Stimulated activated CD4-positive, alpha-beta T cell treated with anti-CD3 and anti-CD28 coated beads, Interleukin-2, amount 100 ng/mL, for 4 hours (primary cell): ENCODE measurements around the gene PDK3.

Experiments
- DNase-seq: peaks from one replicate; pipeline ENCODE4 v3.0.0-alpha.2; 2020; ENCODE audit warnings: low read depth

Gene PDK3

DNA sequence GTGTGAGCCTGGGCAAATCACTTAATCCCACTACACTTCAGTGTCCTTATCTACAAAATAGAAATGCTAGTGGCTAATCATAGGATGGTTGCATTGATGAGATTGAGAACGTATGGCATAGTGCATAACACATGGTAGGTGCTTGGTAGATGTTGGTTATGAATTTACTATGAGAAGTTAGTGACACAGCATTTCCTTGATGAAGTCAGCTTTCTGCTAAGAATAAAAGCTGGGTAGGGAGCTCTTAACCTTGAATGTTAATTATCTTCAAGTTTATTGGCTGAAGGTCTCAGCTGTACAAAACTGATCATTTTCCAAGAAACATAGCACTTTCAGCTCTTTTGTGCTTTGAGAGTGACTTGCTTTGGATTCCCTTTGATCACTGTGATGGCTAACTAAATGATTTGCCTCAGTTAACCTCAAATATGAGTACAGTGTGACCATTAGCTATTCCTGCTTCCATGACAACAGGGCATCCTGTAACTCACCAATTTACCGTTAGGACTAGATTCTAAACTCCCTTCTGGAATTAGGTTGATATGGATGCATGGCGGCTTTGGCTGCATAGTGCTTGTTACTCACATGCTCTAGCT is 17.8 kb downstream of the PDK3 start:
- no peak for DNase-seq

DNA sequence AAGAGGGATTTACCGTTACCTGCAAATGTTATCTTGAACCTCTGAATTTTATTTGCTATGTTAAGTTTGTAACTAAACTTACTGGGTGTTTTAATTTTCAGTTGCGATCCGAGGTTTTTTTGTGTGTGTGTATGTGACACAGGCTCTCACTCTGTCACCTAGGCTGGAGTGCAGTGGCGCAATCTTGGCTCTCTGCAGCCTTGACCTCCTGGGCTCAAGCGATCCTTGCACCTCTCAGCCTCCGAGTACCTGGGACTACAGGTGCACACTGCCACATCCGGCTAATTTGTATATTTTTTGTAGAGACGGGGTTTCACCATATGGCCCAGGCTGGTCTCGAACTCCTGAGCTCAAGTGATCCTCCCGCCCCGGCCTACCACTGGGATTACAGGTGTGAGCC is 18.5 kb downstream of the PDK3 start:
- DNase-seq = no peak

DNA sequence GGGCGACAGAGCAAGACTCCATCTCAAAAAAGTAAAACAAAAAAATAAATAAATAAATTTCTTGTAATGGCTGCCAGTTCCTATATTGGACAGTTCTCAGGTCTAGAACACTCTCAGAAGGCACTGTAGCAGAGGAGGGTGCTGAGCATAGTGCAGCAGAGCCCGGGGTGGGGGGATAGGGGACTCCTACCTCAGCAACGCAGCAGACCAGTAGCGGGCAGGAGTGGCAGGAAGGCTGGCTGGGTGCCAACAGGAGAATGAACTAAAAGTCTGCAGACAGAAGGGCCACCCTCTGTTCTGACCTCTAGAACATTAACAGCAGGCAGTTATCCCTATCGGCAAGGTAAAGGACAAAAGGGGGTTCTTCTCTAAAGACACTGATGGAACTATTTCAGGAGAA is 20.2 kb downstream of the PDK3 start:
- DNase-seq = no peak

DNA sequence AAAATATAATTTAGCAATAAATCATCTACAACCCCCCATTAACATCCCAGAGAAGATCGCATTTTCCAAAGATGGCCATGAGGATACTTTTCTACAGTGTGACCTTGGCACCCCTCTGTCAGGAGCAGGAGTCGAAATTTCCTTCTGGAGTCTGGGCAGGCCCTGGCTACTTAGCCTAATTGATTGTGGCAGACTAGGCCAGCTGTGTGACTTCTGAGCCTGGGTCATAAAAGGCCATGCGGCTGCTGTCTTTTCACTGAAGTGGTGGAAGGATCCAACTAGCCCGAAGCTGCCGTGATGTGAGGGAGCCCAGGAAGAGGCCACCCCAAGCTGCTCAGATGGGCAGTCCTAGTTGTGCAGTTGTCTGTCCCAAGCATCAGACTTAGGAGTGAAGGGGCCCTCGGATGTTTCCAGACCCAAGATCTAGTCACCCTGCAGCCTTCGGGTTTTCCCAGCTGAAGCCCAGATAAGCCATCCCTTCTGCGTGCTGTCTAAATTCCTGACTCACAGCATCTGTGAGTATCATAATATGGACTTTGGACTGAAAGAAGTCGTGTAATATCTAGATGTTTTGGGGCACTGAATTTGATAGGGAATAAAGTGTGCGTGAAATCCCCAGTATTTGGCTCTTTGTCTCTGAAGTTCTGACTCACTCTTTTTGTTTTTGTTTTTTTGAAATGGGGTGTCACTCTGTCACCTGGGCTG is 21.0 kb downstream of the PDK3 start:
- DNase-seq = no peak

DNA sequence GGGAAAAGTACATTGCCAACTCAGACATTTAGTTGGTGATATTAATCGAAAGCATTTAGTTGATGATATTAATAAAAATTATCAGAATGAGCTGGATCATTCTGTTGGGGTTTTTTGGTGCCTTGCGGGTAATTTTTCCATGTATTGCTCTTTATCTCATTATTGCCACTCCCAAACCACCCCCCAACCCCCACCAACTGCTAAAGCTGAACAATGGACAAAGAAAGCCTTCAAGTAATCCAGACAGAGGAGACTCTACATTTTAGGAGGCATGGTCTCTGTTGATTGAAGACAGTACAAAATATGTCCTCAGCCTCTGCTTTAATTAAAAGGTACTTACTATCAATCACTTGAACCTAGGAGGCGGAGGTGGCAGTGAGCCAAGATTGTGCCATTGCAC is 22.5 kb downstream of the PDK3 start:
- DNase-seq = no peak

DNA sequence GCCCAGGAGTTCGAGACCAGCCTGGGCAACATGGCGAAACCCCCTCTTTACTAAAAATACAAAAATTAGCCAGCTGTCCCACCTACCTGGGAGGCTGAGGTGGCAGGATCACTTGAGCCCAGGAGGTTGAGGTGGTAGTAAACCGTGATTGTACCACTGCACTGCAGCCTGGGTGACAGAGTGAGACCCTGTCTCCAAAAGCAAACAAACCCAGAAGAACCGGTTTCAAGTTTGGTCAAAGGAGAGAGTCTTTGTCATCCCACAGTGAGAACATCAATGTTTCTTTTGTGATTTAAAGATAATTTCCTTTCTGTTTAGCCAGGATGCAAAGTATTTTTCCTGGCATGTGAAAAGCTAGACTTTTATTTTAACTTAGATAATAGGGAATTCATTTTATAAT is 26.7 kb downstream of the PDK3 start:
- DNase-seq = no peak

DNA sequence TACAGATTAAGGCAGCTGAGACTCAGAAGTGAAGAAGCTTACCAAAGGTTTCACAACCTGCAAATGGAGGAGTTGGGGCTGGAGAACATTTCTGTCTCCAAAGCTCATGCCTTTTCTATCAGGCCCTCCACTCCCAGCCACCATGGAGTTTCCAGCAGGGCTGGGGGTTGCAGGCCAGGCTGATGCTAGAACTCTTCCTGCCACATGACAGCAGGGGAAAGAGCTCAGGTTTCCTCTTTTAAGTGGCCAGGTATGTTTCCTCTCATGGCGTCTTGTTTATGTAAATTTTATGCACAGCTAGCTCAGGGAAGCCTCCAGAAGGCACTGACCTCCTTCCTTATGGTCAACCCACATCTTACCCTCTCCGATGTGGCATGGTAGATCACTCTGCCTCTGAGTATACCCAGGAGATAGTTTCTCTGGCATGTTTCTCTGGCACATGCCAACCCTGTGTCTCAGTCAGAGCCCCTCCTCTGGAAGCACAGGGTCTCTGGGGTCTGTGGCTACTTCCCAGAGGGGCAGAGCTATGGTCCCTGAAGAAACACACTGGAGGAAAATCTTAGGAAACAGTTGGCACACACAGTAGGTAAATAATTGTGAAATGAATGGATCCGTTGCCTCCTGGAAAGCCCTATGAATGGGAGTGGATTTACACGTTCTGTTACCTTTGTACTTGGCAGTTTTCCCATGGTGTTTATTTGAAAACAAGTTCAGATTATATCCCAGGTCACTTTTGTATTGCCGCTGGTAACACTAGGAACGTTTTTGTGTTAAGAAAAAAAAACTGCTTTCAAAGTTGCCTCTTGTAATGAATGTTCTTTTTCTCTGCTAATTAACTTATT is 28.9 kb downstream of the PDK3 start:
- no peak for DNase-seq

DNA sequence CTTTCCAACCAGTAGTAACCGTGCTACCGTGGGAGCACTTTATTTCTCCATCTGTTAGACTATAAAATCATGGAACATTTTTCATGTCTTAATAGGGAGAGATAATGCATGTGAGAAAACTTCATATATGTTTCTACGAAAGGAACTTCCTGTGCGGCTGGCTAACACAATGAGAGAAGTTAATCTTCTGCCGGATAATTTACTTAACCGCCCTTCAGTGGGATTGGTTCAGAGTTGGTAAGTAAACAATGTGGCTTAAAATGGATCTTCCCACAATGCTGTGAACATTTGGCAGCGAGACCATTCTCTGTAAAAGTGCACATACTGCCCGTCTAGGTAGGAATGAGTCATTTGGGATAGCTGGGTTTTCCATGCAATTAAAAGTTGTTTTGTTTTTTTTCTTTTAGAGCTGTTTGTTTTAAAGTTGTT is 29.6 kb downstream of the PDK3 start:
- DNase-seq = no peak

DNA sequence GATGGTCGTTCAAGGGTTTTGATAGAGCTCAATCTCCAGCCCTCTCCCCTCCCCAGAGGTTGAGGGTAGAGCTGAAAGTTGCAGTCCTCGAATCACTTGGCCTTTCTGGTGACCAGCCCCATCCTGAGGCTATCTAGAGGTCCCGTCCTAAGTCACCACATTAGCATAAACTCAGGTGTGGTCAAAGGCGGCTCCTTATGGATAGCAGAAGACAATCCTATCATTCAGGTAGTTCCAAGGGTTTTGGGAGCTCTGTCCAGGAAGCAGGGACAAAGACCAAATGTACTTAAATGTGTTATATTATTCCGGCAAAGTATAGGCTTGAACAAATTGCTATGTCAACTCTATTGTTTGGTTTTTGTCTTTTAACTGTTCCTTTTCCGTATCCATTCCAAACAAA is 30.6 kb downstream of the PDK3 start:
- no peak for DNase-seq

DNA sequence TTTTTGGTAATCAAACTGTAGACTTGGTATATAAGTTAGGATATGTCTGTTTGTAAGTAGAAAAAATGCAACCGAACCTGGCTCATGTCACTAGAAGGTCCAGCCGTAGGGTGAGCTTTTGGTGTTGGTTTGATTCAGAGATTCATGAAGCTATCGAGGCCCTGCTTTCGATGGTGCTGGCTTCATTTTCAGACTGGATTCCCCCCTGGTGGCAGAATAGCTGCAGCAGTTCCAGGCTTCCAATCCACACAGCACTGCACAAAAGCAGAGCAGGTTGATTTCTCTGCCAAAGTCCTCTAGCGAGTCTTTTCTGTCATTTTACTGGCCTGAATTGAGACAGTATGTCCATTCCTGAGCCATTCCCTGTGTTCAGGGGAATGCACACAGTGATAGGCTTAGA is 33.1 kb downstream of the PDK3 start:
- no peak for DNase-seq

DNA sequence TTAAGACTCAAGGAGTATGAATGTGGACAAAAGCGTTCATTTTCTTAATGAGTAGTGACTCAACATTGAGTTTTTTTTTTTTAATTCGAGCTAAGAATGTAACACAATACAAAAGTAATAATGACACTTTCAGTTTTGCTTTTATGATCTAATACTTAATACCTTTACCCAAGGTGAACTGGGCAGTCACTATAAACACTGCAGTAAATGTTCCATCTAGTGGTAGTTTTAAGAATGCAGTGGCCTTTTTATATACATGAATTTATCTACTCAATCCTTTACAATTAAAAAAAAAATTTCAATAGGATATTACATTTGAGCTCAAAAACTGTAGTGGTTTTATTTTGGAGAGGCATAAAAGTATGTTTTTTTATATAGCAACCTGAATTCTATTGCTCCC is 33.9 kb downstream of the PDK3 start:
- no peak for DNase-seq

DNA sequence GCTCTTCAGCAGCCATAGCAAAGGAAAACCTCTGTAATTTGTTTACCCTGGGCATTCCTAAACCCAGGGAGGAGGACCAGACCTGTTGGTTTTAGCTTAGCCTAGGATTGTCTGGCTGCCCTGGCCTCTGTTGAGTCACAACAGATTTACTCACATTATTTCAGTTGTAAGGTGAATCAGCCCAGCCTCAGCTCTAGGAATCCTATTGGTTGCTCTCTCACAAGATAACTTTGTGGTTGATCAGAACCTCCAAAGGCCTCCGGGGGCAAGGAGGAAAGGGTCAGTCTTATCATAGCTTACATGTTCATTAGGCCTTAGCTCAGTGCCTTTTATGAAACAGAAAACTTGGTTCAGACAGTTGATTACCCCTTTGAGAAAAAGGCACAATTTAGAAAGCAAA is 41.0 kb downstream of the PDK3 start:
- no peak for DNase-seq

DNA sequence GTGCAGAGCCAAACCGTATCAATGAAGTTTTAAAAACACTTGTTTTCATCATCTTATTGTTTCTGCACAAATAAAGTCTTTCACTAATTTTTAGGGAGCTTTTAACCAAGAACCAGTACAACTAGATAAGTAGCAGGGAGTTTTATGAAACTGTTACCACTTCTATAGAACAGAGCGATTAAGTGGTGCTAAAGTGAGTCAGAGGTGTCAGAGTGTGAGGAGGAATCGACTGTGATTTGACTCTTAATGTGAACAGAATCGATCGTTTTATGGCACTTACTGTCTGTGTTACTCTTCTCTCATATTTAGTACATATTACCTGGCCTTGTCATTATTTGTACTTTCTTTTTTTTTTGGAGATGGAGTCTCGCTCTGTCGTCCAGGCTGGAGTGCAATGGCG is 43.3 kb downstream of the PDK3 start:
- no peak for DNase-seq

DNA sequence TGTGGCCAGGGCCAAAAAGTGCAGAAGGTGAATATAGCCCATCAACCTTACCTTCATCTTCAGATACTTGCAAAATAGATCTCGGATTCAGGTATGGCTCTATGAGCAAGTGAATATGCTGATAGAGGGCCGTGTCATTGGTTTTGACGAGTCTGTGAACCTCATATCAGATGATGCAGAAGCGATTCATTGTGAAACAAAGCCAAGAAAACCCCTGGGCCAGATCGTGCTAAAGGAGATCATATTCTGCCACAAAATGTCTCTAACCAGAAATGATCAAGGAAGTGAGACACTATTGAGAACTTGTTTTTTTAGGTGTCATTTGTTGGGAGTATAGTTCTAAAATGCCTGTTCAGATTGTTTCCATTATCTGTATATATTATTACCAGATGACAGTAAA is 48.3 kb downstream of the PDK3 start:
- no peak for DNase-seq

DNA sequence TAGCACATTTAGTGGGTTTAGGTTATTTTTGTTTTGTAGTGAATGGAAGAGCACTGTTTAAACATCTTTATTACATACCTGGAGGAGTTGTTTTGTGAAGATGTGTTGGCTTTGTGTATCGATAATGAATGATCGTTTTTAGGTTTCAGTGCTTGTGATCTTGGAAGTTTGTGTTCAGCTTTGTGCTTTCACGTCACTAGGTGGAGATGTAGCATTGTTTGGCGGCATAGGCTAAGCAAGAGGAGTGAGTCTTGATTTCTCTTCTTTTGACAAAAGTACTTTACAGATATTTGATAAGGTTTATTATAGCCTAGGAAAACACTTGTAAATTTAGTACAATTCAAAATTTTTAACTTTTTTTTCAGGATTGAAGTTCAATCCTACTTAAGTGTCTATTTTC is 50.4 kb downstream of the PDK3 start:
- no peak for DNase-seq

DNA sequence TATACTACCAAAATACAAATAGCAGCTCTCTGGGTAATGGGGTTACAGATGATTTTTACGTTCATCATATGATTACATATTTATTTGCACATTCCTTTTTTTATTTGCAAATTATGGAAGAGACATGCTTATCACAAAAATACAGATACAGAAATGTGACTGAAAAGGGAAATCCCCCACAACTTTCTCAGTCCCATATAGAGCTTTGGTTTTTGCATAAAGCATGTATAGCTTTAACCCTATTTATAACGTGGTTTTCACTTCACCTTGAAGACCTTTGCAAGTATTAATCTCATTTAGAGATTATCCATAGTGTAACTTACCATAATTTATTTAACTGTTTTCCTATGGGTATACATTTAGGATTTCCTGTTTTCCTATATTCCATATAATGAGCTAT is 55.4 kb downstream of the PDK3 start:
- no peak for DNase-seq

DNA sequence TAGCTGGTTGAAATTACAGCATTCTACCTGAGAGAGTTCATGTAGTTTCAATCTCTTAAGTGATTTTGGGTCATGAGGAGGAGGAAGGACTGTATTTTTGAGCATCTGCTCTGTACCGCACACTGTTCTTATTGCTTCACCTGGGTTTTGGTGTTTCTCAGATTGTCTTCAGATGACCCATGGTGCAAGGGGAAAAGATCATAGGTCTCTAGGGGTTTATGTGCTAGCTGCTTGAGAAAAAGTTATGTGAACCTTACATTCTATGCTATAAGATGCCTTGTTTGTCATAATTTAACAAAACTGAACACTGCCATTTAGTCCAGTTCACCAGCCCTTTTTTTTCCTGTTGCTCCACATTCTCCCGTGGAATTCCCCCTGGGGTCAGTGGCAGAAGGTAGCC is 60.4 kb downstream of the PDK3 start:
- no peak for DNase-seq

DNA sequence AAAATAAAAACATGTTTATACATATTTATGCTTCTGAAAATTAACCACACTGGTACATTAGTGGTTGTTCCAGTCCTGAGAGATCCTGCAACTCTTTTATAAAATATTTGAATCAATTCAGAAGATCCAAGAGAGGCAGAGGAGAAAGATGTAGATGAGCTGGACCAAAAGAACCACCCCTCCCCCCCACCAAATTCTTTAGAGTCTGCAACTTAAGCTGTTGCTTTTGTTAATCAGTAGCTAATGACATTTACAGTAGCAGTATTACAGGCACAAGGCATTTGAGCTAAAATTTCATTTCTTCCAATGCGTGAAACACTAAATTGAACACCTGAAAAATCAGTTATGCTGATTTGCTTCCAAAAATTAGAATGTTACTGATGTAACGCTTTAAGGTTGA is 61.5 kb downstream of the PDK3 start:
- no peak for DNase-seq

DNA sequence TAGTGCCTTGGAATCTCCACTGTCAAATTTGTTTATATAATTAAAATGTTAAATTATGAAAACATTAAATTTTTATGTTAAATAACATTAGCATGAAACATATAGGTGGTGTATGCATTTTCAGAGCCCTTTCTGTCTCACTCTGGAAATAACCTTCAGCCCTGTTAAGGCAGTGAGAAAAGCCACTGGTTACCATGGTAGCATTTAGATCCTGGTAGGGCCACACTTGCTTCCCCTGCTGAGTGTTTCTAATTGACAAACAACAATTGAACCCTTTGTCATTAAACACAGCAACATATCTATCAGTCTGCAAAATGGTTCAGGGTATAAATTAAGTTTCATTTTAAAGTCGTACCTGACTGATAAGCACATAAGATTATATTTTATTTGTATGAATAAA is 63.5 kb downstream of the PDK3 start:
- no peak for DNase-seq

DNA sequence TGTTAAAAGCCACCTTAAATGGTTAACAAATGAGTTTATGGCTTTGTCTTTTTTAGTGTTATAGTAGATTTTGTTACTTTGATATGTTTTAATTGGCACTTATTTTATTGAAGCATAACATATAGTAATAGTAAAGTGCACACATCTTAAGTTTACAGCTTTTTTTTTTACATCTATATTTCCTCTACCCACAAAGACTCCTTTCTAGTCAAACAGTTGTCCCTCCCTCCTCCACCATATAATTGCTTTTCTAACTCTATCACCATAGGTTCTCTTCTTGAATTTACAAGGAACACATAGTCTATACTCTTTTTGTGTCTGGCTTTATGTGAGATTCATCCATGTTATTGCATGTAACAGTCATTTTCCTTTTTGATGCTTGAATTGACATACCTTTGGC is 71.5 kb downstream of the PDK3 start:
- DNase-seq = no peak

DNA sequence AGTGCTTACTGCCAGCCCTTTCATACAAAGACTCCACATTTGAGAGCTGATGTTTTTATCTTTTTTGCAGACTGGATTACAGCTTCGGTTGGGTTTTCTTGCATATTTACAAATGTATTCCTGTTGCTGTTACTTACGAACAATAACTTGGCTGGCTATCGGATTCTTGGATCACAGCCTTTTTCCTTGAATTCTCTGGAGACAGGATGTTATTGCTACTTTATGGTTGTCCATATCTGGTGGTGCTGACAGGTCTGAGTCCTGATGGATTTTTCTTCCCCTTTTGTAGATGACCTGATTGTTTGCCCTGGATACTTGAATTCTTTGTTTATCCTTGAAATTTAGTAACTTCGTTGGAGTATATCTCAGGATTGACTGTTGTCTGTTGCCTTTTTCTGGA is 77.7 kb downstream of the PDK3 start:
- no peak for DNase-seq

DNA sequence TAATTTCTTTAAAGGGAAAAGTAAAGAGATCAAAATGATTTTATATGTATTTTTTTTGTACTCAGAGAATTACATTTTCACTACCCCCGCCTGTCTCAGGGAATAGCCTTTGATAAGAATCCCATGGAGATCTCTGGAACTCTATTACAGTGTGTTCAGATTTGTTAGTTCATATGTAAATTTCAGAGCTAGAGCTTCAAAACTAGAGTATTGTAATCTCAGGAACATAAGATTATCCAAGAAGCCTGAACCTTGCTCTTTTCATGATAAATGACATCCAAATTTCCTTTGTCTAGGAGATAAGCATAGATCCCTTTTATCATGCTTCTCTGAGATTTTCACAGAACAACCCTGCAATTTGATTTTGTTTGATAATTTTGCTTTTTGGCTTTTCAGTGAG is 82.9 kb downstream of the PDK3 start:
- no peak for DNase-seq

DNA sequence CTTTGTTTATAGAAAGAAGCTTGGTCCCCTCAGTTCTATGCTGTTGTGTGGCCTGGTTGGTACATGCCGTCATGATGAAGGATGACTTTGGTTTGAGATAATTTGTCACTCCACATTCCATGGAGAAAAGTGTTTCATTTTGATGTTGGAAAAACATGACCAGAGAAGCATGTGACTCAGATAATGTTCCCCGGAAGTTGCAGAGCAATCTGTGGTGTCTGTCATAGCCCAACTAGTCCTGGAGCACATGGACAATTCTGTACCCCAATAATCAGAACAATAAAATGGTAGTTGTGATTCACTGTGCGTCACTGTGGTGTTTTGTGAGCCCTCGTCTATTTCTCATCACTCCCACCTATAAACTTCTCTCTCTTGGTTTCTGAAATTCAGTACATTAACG is 85.1 kb downstream of the PDK3 start:
- DNase-seq = no peak

DNA sequence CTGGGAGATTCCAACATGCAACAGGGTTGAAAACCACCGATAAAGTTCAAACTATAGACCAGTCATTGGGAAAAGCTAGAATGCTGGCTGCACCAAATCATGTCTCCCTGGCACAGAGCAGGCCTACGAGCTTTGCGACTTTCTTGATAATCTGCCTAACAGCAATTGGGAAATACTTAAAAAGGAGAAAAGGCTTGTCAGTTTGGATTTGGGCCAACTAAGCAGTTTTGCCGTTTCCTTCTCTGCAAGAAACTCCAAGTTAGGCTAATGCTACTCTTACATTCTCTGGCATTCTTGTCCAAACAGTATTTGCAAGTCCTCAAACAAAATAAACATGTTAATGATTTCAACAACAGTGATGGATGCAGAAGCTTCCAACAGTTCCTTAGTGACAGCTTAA is 87.9 kb downstream of the PDK3 start:
- DNase-seq = no peak
